ENCODE measurements around the gene PLPP4.

GRCh38 chr10:120606051-120606764 is 149.2 kb downstream of the PLPP4 start:
- TF ChIP-seq REST (IDR thresholded peaks at IDR 0.05; ENCODE audit: insufficient read depth in 1 of 2, low read depth in 2 of 2, low read length in 2 of 2) (no peak), TAF1 (IDR thresholded peaks at IDR 0.05; ENCODE audit: borderline replicate concordance, insufficient read depth, low read length) (no peak)

Data from PFSK-1 (cell line).